ENCODE data around the gene STRIP1.

The STRIP1 gene

DNA sequence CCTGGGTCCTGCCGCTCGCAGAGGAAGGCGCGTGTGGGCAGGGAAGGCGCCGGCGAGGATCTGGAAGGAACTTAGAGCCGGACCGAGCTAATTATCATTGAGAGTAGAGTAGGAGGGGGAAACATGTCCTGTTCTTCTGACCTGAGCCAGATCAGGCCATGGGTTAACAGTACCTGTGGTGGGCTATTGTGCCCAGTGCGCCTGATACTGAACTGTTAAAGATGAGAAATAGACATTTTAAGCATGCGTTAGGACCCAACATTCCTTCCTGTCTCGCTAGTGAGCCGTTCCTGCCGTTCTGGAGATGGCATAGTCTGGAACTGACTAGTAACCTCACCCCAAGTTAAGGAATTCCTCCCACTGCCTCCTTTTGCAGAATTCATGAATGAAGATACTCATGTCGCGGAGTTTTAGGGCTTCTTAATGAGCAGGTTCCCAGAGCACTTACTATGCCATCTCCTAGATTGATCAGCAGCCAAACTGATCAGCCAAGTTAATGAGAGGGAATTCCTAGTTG is 870 bp downstream of the STRIP1 start:
- DNase-seq (ENCODE audit: low read depth) = no peak
- H3K4me3 ChIP-seq (ENCODE audit: low read depth, low read length) = peak overlapping the region; percentile 93
- in situ Hi-C loops (cut with HindIII; ENCODE audit: low sequenced_read_pairs) = no loop called here
- TF ChIP-seq, protein P1, sequence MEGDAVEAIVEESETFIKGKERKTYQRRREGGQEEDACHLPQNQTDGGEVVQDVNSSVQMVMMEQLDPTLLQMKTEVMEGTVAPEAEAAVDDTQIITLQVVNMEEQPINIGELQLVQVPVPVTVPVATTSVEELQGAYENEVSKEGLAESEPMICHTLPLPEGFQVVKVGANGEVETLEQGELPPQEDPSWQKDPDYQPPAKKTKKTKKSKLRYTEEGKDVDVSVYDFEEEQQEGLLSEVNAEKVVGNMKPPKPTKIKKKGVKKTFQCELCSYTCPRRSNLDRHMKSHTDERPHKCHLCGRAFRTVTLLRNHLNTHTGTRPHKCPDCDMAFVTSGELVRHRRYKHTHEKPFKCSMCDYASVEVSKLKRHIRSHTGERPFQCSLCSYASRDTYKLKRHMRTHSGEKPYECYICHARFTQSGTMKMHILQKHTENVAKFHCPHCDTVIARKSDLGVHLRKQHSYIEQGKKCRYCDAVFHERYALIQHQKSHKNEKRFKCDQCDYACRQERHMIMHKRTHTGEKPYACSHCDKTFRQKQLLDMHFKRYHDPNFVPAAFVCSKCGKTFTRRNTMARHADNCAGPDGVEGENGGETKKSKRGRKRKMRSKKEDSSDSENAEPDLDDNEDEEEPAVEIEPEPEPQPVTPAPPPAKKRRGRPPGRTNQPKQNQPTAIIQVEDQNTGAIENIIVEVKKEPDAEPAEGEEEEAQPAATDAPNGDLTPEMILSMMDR (IDR thresholded peaks at IDR 0.05; ENCODE audit: low read depth, low read length, missing control alignments) = no peak

DNA sequence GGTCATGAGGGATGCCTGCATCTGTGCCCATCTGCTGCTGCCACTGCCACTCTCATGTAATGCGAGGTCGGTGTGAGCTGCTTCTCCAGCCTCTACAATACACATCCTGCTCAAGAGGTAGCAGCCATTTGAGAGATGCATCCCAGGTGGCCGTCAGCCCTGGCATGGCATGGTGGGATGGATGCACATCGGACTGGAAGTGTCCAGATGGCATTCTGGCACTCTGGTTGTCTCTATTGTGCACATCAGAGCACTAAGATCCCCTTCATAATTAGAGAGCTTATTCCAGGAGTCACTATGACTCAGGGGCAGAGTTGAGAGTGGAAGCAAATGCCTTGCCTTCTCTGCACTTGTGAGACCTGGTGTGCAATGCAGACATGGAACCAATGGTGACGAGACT is 3.8 kb downstream of the STRIP1 start:
- H3K4me3 ChIP-seq (ENCODE audit: low read depth, low read length) = no peak overlapping the region
- in situ Hi-C loops (cut with HindIII; ENCODE audit: low sequenced_read_pairs) = no loop called here
- TF ChIP-seq, protein P1 (IDR thresholded peaks at IDR 0.05; ENCODE audit: low read depth, low read length, missing control alignments) = no peak
- no peak for DNase-seq (ENCODE audit: low read depth)

DNA sequence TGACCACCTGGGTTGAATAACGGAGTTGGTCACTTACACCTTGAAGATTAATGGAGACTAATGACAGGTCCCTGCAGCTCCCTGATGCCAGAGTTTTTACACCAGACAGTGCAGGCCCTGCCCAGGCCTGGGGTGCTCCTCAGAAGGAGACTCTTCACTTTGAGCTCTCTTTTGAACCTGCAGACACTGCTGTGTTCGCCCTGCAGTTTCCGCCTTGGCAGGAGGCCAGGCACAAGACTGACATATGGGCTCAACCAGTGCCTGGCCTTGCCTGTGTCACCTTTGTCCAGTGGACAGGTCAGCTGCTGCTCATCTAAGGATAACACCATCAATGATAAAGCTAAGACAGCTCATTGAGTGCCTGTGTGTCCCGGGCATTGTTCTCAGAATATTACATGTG is 5.2 kb downstream of the STRIP1 start:
- DNase-seq (ENCODE audit: low read depth) = no peak
- in situ Hi-C loops (cut with HindIII; ENCODE audit: low sequenced_read_pairs) = no loop called here
- no peak overlapping the region for H3K4me3 ChIP-seq (ENCODE audit: low read depth, low read length)
- TF ChIP-seq, protein P1 (IDR thresholded peaks at IDR 0.05; ENCODE audit: low read depth, low read length, missing control alignments) = no peak

DNA sequence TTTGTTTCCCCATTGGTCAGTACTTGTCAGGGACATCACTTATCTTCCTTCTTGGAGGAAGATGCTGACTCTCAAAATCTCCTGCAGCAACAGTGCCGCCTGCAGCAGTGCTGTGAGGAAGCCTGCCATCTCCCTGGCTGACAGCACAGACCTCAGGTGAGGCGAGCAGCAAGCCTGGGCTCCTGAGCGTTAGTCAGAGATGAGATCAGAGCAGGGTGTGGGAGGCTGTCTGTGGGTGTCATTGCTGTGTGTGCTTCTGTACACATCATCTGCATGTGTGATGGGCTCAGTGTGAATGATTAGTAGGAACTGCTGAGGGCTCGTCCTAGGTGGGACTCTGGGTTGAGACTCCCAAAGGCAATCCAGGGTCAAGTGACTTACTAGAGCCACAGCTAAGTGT is 6.1 kb downstream of the STRIP1 start:
- no peak overlapping the region for H3K4me3 ChIP-seq (ENCODE audit: low read depth, low read length)
- no peak for DNase-seq (ENCODE audit: low read depth)
- in situ Hi-C loops (cut with HindIII; ENCODE audit: low sequenced_read_pairs) = no loop called here
- TF ChIP-seq, protein P1 (IDR thresholded peaks at IDR 0.05; ENCODE audit: low read depth, low read length, missing control alignments) = no peak

DNA sequence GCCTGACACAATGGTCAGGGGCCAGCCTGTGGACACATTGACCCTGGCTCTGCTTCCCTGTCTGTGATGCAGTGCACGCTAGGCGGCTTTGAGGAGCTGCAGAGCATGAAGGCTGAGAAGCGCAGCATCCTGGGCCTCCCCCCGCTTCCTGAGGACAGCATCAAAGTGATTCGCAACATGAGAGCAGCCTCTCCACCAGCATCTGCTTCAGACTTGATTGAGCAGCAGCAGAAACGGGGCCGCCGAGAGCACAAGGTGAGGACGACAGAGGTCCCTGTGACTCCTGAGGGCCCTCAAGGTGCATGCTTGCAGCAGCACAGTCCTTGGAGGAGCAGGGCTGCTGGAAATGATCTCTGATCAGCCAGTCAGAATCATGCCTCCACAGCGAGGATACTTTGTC is 8.6 kb downstream of the STRIP1 start:
- DNase-seq (ENCODE audit: low read depth) = no peak
- in situ Hi-C loops (cut with HindIII; ENCODE audit: low sequenced_read_pairs) = no loop called here
- TF ChIP-seq, protein P1 (IDR thresholded peaks at IDR 0.05; ENCODE audit: low read depth, low read length, missing control alignments) = no peak
- no peak overlapping the region for H3K4me3 ChIP-seq (ENCODE audit: low read depth, low read length)

DNA sequence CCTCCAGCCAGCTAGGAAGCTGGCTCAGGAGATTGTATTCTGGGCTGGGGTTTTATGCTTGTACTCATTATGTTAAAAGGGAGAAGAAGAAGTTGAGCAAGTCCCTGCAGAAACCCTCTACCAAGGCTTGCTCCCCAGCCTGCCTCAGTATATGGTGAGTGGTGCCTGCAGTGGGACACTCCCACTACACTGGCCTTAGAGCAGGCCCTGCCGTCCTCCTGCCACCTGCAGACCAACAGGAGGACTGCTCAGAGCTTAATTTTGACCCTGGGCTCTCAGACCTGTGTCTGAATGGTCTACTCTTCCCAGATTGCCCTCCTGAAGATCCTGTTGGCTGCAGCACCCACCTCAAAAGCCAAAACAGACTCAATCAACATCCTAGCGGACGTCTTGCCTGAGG is 13.0 kb downstream of the STRIP1 start:
- in situ Hi-C loops (cut with HindIII; ENCODE audit: low sequenced_read_pairs) = no loop called here
- no peak overlapping the region for H3K4me3 ChIP-seq (ENCODE audit: low read depth, low read length)
- no peak for DNase-seq (ENCODE audit: low read depth)
- TF ChIP-seq, protein P1 (IDR thresholded peaks at IDR 0.05; ENCODE audit: low read depth, low read length, missing control alignments) = no peak

DNA sequence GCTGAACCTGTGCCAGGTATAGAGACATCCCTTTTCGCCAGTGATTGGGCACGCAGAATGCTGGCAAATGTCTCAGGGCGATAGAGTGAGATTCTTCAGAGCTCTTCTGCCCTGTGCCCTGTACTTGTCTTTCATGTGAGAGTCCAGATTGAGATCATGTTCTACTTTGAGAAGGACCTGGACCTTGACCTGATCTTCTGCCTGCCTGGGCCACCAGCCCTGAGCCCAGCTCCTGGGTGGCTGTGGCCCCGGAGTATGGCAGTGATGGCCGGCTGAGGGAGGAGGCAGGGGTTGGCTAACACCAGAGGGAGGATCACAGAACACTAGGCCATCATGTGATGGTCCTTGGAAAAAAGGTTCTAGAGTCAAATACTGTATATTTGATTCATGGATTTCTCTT is 13.8 kb downstream of the STRIP1 start:
- no peak for DNase-seq (ENCODE audit: low read depth)
- no peak overlapping the region for H3K4me3 ChIP-seq (ENCODE audit: low read depth, low read length)
- in situ Hi-C loops (cut with HindIII; ENCODE audit: low sequenced_read_pairs) = no loop called here
- TF ChIP-seq, protein P1 (IDR thresholded peaks at IDR 0.05; ENCODE audit: low read depth, low read length, missing control alignments) = no peak
